Endothelial cell (in vitro differentiated cells): ENCODE data around the gene ZNF675. TPM values are rescaled to one million over a fixed set of nuclear protein-coding genes. Genes with fewer than 3 reads are reported as not detected.
A peak's percentile ranks its signal among the peaks of the same experiment; 100 is the strongest.
"Not testable (repeated sequence)": the region's sequence is repeated elsewhere in the genome, so short reads cannot be mapped to it uniquely, and the experiment has no call there.

ENCODE experiments used
- DNase-seq: peaks from one replicate; pipeline ENCODE4 v3.0.0; 2021; ENCODE audit warnings: low spot score
- H3K27ac Mint-ChIP-seq: one replicate; pipeline ENCODE4 v1.8.0; 2021; ENCODE audit warnings: mixed read lengths, inconsistent platforms; ENCODE audit not compliant: unreplicated experiment
- H3K27me3 Mint-ChIP-seq: one replicate; pipeline ENCODE4 v1.8.0; 2021; ENCODE audit warnings: mild to moderate bottlenecking, moderate library complexity, mixed read lengths, inconsistent platforms; ENCODE audit not compliant: unreplicated experiment
- H3K36me3 Mint-ChIP-seq: one replicate; pipeline ENCODE4 v1.8.0; 2021; ENCODE audit warnings: mild to moderate bottlenecking, low read depth, mixed read lengths, inconsistent platforms; ENCODE audit not compliant: unreplicated experiment
- H3K4me1 Mint-ChIP-seq: one replicate; pipeline ENCODE4 v1.8.0; 2021; ENCODE audit warnings: mild to moderate bottlenecking, mixed read lengths, inconsistent platforms; ENCODE audit not compliant: unreplicated experiment
- H3K4me3 Mint-ChIP-seq: one replicate; pipeline ENCODE4 v1.8.0; 2021; ENCODE audit warnings: mild to moderate bottlenecking, mixed read lengths, inconsistent platforms; ENCODE audit not compliant: unreplicated experiment
- H3K9me3 Mint-ChIP-seq: one replicate; pipeline ENCODE4 v1.8.0; 2021; ENCODE audit warnings: mixed read lengths, inconsistent platforms; ENCODE audit not compliant: unreplicated experiment
- CTCF ChIP-seq: fragments of 200-600 bp; sonication (generic); IDR thresholded peaks from one replicate; pipeline ENCODE4 v1.5.0; 2021; ENCODE audit warnings: antibody characterized with exemption; ENCODE audit not compliant: unreplicated experiment
- total RNA-seq: library from RNA; stranded (reverse); fragmentation: NEBNext Ultra II Directional; extraction: Animal tissue kit (Norgen Biotek cat#: 25700); gene quantifications from one replicate; pipeline ENCODE4 v1.2.1, GENCODE V29; 2021; ENCODE audit not compliant: unreplicated experiment

The ZNF675 gene
- total RNA-seq, 1 donor from 2014 or later = 17.4 TPM

- H3K4me3 Mint-ChIP-seq = no peak overlapping the region
- no peaks in the 10 kb centered on the region for H3K4me1 Mint-ChIP-seq
- H3K27ac Mint-ChIP-seq = no peak overlapping the region
- DNase-seq = no peak
- peaks cover 1% of the 10 kb centered on the region for H3K27me3 Mint-ChIP-seq
- peaks cover 4% of the 10 kb centered on the region for H3K9me3 Mint-ChIP-seq
- no peak for TF ChIP-seq CTCF
- H3K36me3 Mint-ChIP-seq = peaks cover 19% of the 10 kb centered on the region
These were observed 13.9 kb downstream of the ZNF675 start for GRCh38 chr19:23673132-23673531.

- not testable (repeated sequence) for H3K4me3 Mint-ChIP-seq, H3K27me3 Mint-ChIP-seq, H3K9me3 Mint-ChIP-seq, H3K27ac Mint-ChIP-seq, H3K4me1 Mint-ChIP-seq, DNase-seq
- H3K36me3 Mint-ChIP-seq = peaks cover 52% of the 10 kb centered on the region
These were observed 18.4 kb downstream of the ZNF675 start for GRCh38 chr19:23668606-23669005.

- no peak for TF ChIP-seq CTCF
- peak overlapping the region; percentile 25 for H3K4me3 Mint-ChIP-seq
- H3K27ac Mint-ChIP-seq = no peak overlapping the region
- H3K27me3 Mint-ChIP-seq = peaks cover 3% of the 10 kb centered on the region
- H3K36me3 Mint-ChIP-seq = peaks cover 71% of the 10 kb centered on the region
- H3K9me3 Mint-ChIP-seq = peaks cover 13% of the 10 kb centered on the region
- no peak for DNase-seq
- H3K4me1 Mint-ChIP-seq = peaks cover 2% of the 10 kb centered on the region
These were observed 21.2 kb downstream of the ZNF675 start for GRCh38 chr19:23665651-23666410.

GRCh38 chr19:23649817-23650216, 37.2 kb downstream of the ZNF675 start:
- H3K4me3 Mint-ChIP-seq, H3K27me3 Mint-ChIP-seq, DNase-seq, H3K27ac Mint-ChIP-seq, H3K4me1 Mint-ChIP-seq: not testable (repeated sequence)
- Mint-ChIP-seq H3K36me3 (peaks cover 19% of the 10 kb centered on the region), H3K9me3 (peaks cover 15% of the 10 kb centered on the region)

Other genes starting within 250 kb of the ZNF675 start
- gene ZNF681, start 71.7 kb upstream of the ZNF675 start, total RNA-seq = 6.4 TPM
- gene ZNF726, start 227.7 kb upstream of the ZNF675 start, total RNA-seq = 3.4 TPM